ENCODE results near the gene GNAO1.
"Not testable (repeated sequence)": the region's sequence is repeated elsewhere in the genome, so short reads cannot be mapped to it uniquely, and the experiment has no call there.

Gene GNAO1

GRCh38 chr16:56380778-56381485, 189.6 kb downstream of the GNAO1 start:
- not testable (repeated sequence) for H3K27me3 ChIP-seq (replicated peaks; ENCODE audit: insufficient read depth, low read length); H3K9ac ChIP-seq (ENCODE audit: low read length); H3K36me3 ChIP-seq (replicated peaks; ENCODE audit: insufficient read depth, low read length); H3K4me3 ChIP-seq (ENCODE audit: low read length); H3F3A ChIP-seq (ENCODE audit: insufficient read depth, low read length); DNase-seq; H2AFZ ChIP-seq (ENCODE audit: low read length); H3K4me2 ChIP-seq (ENCODE audit: low read depth, low read length); H3K4me1 ChIP-seq (ENCODE audit: low read length); H3K9me2 ChIP-seq (replicated peaks; ENCODE audit: insufficient read depth, low read length); H4K20me1 ChIP-seq (ENCODE audit: insufficient read depth, low read length); H3K27ac ChIP-seq (ENCODE audit: low read length); H3K9me3 ChIP-seq (replicated peaks; ENCODE audit: insufficient read depth, low read length); H3K79me2 ChIP-seq (ENCODE audit: low read length)

- H3K36me3 ChIP-seq (replicated peaks; ENCODE audit: insufficient read depth, low read length), result 0 out of 2 replicates have a peak, but pooled peaks cover 6% of the 10 kb centered on the region
- no peaks in the 10 kb centered on the region for H3K9me2 ChIP-seq (replicated peaks; ENCODE audit: insufficient read depth, low read length)
- no peak for TF ChIP-seq EZH2phosphoT487 (IDR thresholded peaks at IDR 0.05; ENCODE audit: low read length)
- TF ChIP-seq CTCF (IDR thresholded peaks at IDR 0.05; ENCODE audit: low read length), result no peak
- TF ChIP-seq EZH2 (optimal IDR thresholded peaks at IDR 0.05; ENCODE audit: low read depth, low read length), result no peak
- H3K4me3 ChIP-seq (ENCODE audit: low read length), result no peak overlapping the region
- no peaks in the 10 kb centered on the region for H3K9me3 ChIP-seq (replicated peaks; ENCODE audit: insufficient read depth, low read length)
- no peak overlapping the region for H3K27ac ChIP-seq (ENCODE audit: low read length)
- no peaks in the 10 kb centered on the region for H3K79me2 ChIP-seq (ENCODE audit: low read length)
- H3K4me2 ChIP-seq (ENCODE audit: low read depth, low read length), result no peak overlapping the region
- no peaks in the 10 kb centered on the region for H3K27me3 ChIP-seq (replicated peaks; ENCODE audit: insufficient read depth, low read length)
- no peak for DNase-seq
- H3K9ac ChIP-seq (ENCODE audit: low read length), result no peak overlapping the region
- H2AFZ ChIP-seq (ENCODE audit: low read length), result no peak overlapping the region
- H4K20me1 ChIP-seq (ENCODE audit: insufficient read depth, low read length), result no peaks in the 10 kb centered on the region
- no peaks in the 10 kb centered on the region for H3F3A ChIP-seq (ENCODE audit: insufficient read depth, low read length)
- no peaks in the 10 kb centered on the region for H3K4me1 ChIP-seq (ENCODE audit: low read length)
Observed at GRCh38 chr16:56382459-56382858, 191.2 kb downstream of the GNAO1 start.

- no peaks in the 10 kb centered on the region for H3K79me2 ChIP-seq (ENCODE audit: low read length)
- TF ChIP-seq EZH2phosphoT487 (IDR thresholded peaks at IDR 0.05; ENCODE audit: low read length) (no peak), CTCF (IDR thresholded peaks at IDR 0.05; ENCODE audit: low read length) (no peak), EZH2 (optimal IDR thresholded peaks at IDR 0.05; ENCODE audit: low read depth, low read length) (no peak)
- no peak for DNase-seq
Observed at GRCh38 chr16:56382901-56383355, 191.6 kb downstream of the GNAO1 start.

GRCh38 chr16:56384074-56384721, 192.9 kb downstream of the GNAO1 start:
- no peak for TF ChIP-seq EZH2 (optimal IDR thresholded peaks at IDR 0.05; ENCODE audit: low read depth, low read length)
- TF ChIP-seq CTCF (IDR thresholded peaks at IDR 0.05; ENCODE audit: low read length), result no peak
- TF ChIP-seq EZH2phosphoT487 (IDR thresholded peaks at IDR 0.05; ENCODE audit: low read length), result no peak

More at GRCh38 chr16:56382901-56383355, 191.6 kb downstream of the GNAO1 start:
- Histone ChIP-seq H4K20me1 (ENCODE audit: insufficient read depth, low read length) (no peaks in the 10 kb centered on the region), H3K9me3 (replicated peaks; ENCODE audit: insufficient read depth, low read length) (no peaks in the 10 kb centered on the region), H3K9ac (ENCODE audit: low read length) (no peak overlapping the region), H2AFZ (ENCODE audit: low read length) (no peak overlapping the region), H3K27ac (ENCODE audit: low read length) (no peak overlapping the region), H3K4me3 (ENCODE audit: low read length) (no peak overlapping the region), H3F3A (ENCODE audit: insufficient read depth, low read length) (no peaks in the 10 kb centered on the region), H3K4me2 (ENCODE audit: low read depth, low read length) (no peak overlapping the region), H3K27me3 (replicated peaks; ENCODE audit: insufficient read depth, low read length) (no peaks in the 10 kb centered on the region), H3K4me1 (ENCODE audit: low read length) (no peaks in the 10 kb centered on the region), H3K9me2 (replicated peaks; ENCODE audit: insufficient read depth, low read length) (no peaks in the 10 kb centered on the region), H3K36me3 (replicated peaks; ENCODE audit: insufficient read depth, low read length) (0 out of 2 replicates have a peak, but pooled peaks cover 6% of the 10 kb centered on the region)

More at GRCh38 chr16:56384074-56384721, 192.9 kb downstream of the GNAO1 start:
- no peaks in the 10 kb centered on the region for H3F3A ChIP-seq (ENCODE audit: insufficient read depth, low read length)
- H4K20me1 ChIP-seq (ENCODE audit: insufficient read depth, low read length), result no peaks in the 10 kb centered on the region
- no peaks in the 10 kb centered on the region for H3K4me1 ChIP-seq (ENCODE audit: low read length)
- H3K9ac ChIP-seq (ENCODE audit: low read length), result no peak overlapping the region
- no peak overlapping the region for H3K27ac ChIP-seq (ENCODE audit: low read length)
- H3K36me3 ChIP-seq (replicated peaks; ENCODE audit: insufficient read depth, low read length), result 0 out of 2 replicates have a peak, but pooled peaks cover 6% of the 10 kb centered on the region
- no peaks in the 10 kb centered on the region for H3K27me3 ChIP-seq (replicated peaks; ENCODE audit: insufficient read depth, low read length)
- no peak overlapping the region for H2AFZ ChIP-seq (ENCODE audit: low read length)
- H3K4me3 ChIP-seq (ENCODE audit: low read length), result no peak overlapping the region
- H3K9me2 ChIP-seq (replicated peaks; ENCODE audit: insufficient read depth, low read length), result no peaks in the 10 kb centered on the region
- H3K9me3 ChIP-seq (replicated peaks; ENCODE audit: insufficient read depth, low read length), result no peaks in the 10 kb centered on the region
- no peaks in the 10 kb centered on the region for H3K79me2 ChIP-seq (ENCODE audit: low read length)
- no peak overlapping the region for H3K4me2 ChIP-seq (ENCODE audit: low read depth, low read length)
- no peak for DNase-seq

Measured in MM.1S (cell line).